Panc1 (cell line): ENCODE results near the gene CEP85L. TPM values are rescaled to one million over a fixed set of nuclear protein-coding genes. Genes with fewer than 3 reads are reported as not detected.

Experiments used
- ATAC-seq: fragments of 200-7000 bp; cut with Tn5 transposase; 2 replicates; pipeline ENCODE4 v1.9.1; 2020; ENCODE audit warnings: mild to moderate bottlenecking, moderate library complexity
- BruUV-seq: library from RNA; stranded (reverse); fragments of 400-500 nt; replicated peaks from 2 replicates; lab custom pipeline; 2021; lab: Mats Ljungman, UMichigan
- CTCF ChIA-PET: fragments of 300-600 bp; sonication (Branson Sonifier 250); formaldehyde crosslinking; loops from one replicate; lab custom pipeline; 2022; ENCODE audit warnings: antibody characterized with exemption; lab: Charles Lee
- POLR2A ChIA-PET: fragments of 300-600 bp; sonication (Branson Sonifier 250); formaldehyde crosslinking; loops from one replicate; lab custom pipeline; 2022; ENCODE audit warnings: antibody characterized with exemption; lab: Charles Lee
- DNase-seq: peaks from one replicate; pipeline ENCODE4 v3.0.0-alpha.2; 2010; ENCODE audit warnings: low read depth, low spot score
- H3K27ac ChIP-seq: 2 replicates; pipeline ENCODE4 v1.5.1; 2011; ENCODE audit warnings: mild to moderate bottlenecking, low read length, inconsistent platforms
- H3K27me3 ChIP-seq: fragments of 200-500 bp; sonication (Bioruptor generic); 2 replicates; pipeline ENCODE4 v1.6.0; 2014; ENCODE audit warnings: low read length, inconsistent platforms; ENCODE audit not compliant: control insufficient read depth, insufficient read depth
- H3K36me3 ChIP-seq: fragments of 200-500 bp; sonication (Bioruptor generic); 2 replicates; pipeline ENCODE4 v1.5.1; 2014; ENCODE audit warnings: inconsistent platforms, mild to moderate bottlenecking, low read length, moderate library complexity; ENCODE audit not compliant: control insufficient read depth, insufficient read depth
- H3K4me1 ChIP-seq: 2 replicates; pipeline ENCODE4 v1.5.1; 2011; ENCODE audit warnings: inconsistent platforms, mild to moderate bottlenecking, low read length, moderate library complexity; ENCODE audit not compliant: control insufficient read depth, insufficient read depth
- H3K4me3 ChIP-seq, 2 experiments: 2 replicates each; pipeline ENCODE4 v1.5.1; 2011 to 2012; ENCODE audit warnings: low read depth in 2 of 2, low read length in 2 of 2, mild to moderate bottlenecking in 2 of 2, inconsistent platforms in 1 of 2, moderate library complexity in 1 of 2
- H3K9me3 ChIP-seq: fragments of 200-500 bp; sonication (Bioruptor generic); 2 replicates; pipeline ENCODE4 v1.5.1; 2014; ENCODE audit warnings: low read depth, mild to moderate bottlenecking, inconsistent platforms, low read length, moderate library complexity; ENCODE audit not compliant: control insufficient read depth, insufficient read depth
- CTCF ChIP-seq: fragments of 450-650 bp; IDR thresholded peaks from 2 replicates; pipeline ENCODE4 v1.5.1; 2017; ENCODE audit warnings: mild to moderate bottlenecking
- POLR2AphosphoS5 ChIP-seq: IDR thresholded peaks from 2 replicates; pipeline ENCODE4 v1.6.1; 2012; ENCODE audit warnings: mild to moderate bottlenecking, low read depth, low read length, moderate library complexity
- REST ChIP-seq, 2 experiments: IDR thresholded peaks; 2 replicates each; pipeline ENCODE4 v1.6.1; 2011 to 2012; ENCODE audit warnings: low read depth in 2 of 2, control low read depth in 1 of 2, low read length in 1 of 2, mild to moderate bottlenecking in 1 of 2, moderate library complexity in 1 of 2; ENCODE audit not compliant: insufficient read depth in 1 of 2
- SIN3A ChIP-seq: IDR thresholded peaks from 2 replicates; pipeline ENCODE4 v1.6.1; 2012; ENCODE audit warnings: low read depth, mild to moderate bottlenecking, low read length, moderate library complexity, borderline replicate concordance; ENCODE audit not compliant: insufficient read depth
- TCF7L2 ChIP-seq: IDR thresholded peaks from 2 replicates; pipeline ENCODE4 v1.6.1; 2011; ENCODE audit warnings: mild to moderate bottlenecking, low read depth, low read length, inconsistent platforms
- in situ Hi-C: cut with HindIII; loops from 2 replicates; pipeline ENCODE4 v1.10.0; 2016; ENCODE audit warnings: low sequenced_read_pairs, low pct_unique_long_range_greater_than_20kb
- intact Hi-C: fragments of 100-400 bp; cut with micrococcal nuclease; formaldehyde crosslinking; loops from one replicate; pipeline ENCODE4 v1.10.0; 2022; ENCODE audit not compliant: unreplicated experiment
- total RNA-seq: library from RNA; stranded (reverse); gene quantifications from one replicate; pipeline ENCODE4 v1.2.1, GENCODE V29; 2021; ENCODE audit not compliant: unreplicated experiment

The CEP85L gene
- total RNA-seq, 1 experiment from 2014 or later = 6.7 TPM

GRCh38 chr6:118546880-118547218 is 104.5 kb downstream of the CEP85L start:
- Histone ChIP-seq H3K27me3 (no peaks in the 10 kb centered on the region), H3K27ac (no peak overlapping the region), H3K4me3 (no peak overlapping the region), H3K36me3 (no peaks in the 10 kb centered on the region), H3K4me1 (no peaks in the 10 kb centered on the region), H3K9me3 (no peaks in the 10 kb centered on the region)
- no peak for ATAC-seq
- ChIA-PET CTCF (no interaction called here), POLR2A (no interaction called here)
- no peak for DNase-seq
- in situ Hi-C loops (no loop called here), intact Hi-C loops (loop anchor here (10.0 kb wide), 1 partner anchor 702 kb away; no protein-coding TSS in a partner anchor)
- no TSS peak for BruUV-seq
- no peak for TF ChIP-seq TCF7L2
- TF ChIP-seq POLR2AphosphoS5 = no peak
- TF ChIP-seq SIN3A = no peak
- no peak for TF ChIP-seq REST (IDR thresholded peaks at IDR 0.05; ENCODE audit: insufficient read depth in 1 of 2, low read depth in 2 of 2, low read length in 1 of 2)
- no peak for TF ChIP-seq CTCF

- no peaks in the 10 kb centered on the region for H3K9me3 ChIP-seq
- H3K4me1 ChIP-seq = no peaks in the 10 kb centered on the region
- no TSS peak for BruUV-seq
- no peaks in the 10 kb centered on the region for H3K27me3 ChIP-seq
- POLR2A ChIA-PET = no interaction called here
- H3K36me3 ChIP-seq = no peaks in the 10 kb centered on the region
- no peak for DNase-seq
- TF ChIP-seq SIN3A (no peak), CTCF (no peak), POLR2AphosphoS5 (no peak), REST (IDR thresholded peaks at IDR 0.05; ENCODE audit: insufficient read depth in 1 of 2, low read depth in 2 of 2, low read length in 1 of 2) (no peak), TCF7L2 (no peak)
- CTCF ChIA-PET = no interaction called here
- H3K27ac ChIP-seq = no peak overlapping the region
- ATAC-seq = no peak
- in situ Hi-C loops = no loop called here
- no peak overlapping the region for H3K4me3 ChIP-seq
- intact Hi-C loops = loop anchor here (10.0 kb wide), 1 partner anchor 702 kb away; no protein-coding TSS in a partner anchor
Measured at GRCh38 chr6:118546164-118546879, 105.1 kb downstream of the CEP85L start.
